NCI-H187 (cell line): ENCODE measurements around the gene LPP.

Experiments
- DNase-seq, 2 experiments: peaks; one replicate each; lab custom pipeline; 2025; lab: John Stamatoyannopoulos, UW

LPP gene

GRCh38 chr3:188197388-188197847 is 43.5 kb downstream of the LPP start:
- no peak for DNase-seq

GRCh38 chr3:188198001-188198400 is 44.0 kb downstream of the LPP start:
- no peak for DNase-seq

DNA sequence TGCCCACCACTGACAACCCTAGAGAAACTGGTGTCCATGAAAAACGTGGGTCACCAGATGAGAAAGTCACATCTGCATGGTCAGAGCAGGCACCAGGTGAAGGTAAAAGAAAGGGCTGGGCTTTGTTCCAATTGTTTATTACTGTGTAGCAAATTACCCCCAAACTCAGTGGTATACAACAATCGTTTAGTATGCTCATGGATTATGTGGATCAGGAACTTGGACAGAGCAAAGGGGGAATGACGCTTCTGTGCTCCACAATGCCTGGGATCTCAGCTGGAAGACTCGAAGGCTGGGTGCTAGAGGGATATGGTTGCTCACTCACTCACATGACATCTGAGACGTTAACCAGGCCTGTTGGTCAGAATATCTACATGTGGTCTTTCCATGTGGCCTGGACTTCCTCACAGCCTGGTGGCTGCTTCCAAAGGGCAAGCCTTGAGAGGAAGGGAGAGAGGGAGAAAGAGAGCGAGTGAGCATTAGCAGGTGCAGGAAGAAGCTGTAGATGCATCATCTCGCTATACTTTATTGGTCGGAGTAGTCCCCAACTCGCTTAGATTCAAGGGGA is 44.9 kb downstream of the LPP start:
- DNase-seq = no peak

GRCh38 chr3:188199386-188199785 is 45.4 kb downstream of the LPP start:
- DNase-seq = no peak

DNA sequence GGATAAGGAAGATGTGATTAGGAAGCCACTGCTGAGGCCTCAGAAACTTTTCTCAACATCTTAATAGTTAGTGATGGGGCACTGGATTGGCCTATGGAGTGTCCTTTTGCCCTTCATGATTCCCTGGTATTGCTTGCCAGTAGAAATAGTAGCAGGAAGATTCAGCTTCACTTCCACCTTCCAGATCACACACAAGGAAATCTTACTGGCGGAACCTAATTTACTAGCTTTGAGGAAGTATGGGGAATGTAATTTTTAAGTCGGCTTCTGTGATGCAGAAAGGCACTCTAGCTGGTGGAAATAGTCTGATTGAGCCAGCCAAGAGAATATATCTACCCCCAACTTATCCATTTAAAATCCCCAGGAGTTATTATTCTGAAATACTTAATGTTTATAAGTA is 46.5 kb downstream of the LPP start:
- DNase-seq = no peak

GRCh38 chr3:188202358-188203138 is 48.6 kb downstream of the LPP start:
- DNase-seq = no peak

GRCh38 chr3:188204526-188204925 is 50.6 kb downstream of the LPP start:
- no peak for DNase-seq

GRCh38 chr3:188205992-188206416 is 52.0 kb downstream of the LPP start:
- no peak for DNase-seq

DNA sequence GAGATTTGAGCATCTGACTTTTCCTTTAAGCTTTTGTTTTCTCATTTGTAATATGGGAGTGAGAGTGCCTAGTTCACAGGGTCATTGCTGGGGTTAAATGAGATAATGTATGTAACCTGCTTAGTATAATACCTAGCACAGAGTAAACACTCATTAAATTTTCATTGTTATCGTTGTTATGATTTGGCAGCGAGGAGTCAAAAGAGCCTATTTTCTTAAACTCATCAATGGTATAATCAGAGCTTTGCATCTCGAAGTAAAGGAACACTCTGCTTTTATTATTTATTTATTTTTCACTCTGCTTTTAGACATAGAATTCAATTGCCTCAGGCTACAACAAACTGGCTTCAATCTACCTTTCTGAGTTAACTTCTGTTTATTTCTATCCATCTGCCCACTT is 52.8 kb downstream of the LPP start:
- no peak for DNase-seq

GRCh38 chr3:188207941-188208515 is 54.1 kb downstream of the LPP start:
- DNase-seq = no peak

DNA sequence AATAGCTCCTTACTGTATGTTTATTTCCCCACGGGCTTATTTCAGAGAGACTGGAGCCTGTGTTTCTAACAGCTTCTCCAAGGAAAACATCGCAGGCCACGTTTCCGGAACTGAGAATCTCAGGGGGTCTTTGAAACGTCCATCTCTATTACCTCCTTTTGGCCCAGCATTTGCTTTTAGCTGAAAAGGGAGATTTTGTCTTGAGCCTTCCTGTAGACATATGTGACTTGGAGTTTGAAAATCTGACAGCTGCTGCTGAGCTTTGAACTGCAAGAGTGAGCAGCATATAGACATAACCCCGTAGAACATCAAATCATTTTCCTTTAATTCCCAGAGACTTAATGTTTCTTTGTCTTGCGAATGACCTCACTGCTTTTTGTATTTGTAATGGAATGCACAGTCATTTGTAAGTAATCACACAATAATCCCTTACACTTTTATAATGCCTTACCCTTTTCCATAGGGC is 54.6 kb downstream of the LPP start:
- DNase-seq = no peak

- no peak for DNase-seq
Measured at GRCh38 chr3:188209034-188209433, 55.1 kb downstream of the LPP start.

GRCh38 chr3:188209740-188210139 is 55.8 kb downstream of the LPP start:
- DNase-seq = no peak

DNA sequence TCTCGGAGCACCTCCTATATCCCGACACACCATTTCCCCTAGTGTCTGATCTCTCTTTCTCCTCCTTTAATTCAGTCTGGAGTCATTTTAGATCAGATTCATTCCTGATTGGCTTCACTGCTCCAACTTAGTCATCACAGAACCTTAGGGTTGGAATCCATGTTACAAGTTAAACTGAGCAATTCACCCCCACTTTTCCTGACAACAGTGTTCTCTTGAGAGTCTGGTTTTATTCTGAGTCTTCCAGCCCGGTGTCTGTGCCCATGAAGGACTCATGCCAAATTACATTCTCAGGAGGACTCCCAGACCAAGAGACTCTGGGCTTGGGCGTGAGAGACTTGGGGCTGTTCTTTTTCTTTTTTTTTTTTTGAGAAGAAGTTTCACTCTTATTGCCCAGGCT is 57.5 kb downstream of the LPP start:
- no peak for DNase-seq

DNA sequence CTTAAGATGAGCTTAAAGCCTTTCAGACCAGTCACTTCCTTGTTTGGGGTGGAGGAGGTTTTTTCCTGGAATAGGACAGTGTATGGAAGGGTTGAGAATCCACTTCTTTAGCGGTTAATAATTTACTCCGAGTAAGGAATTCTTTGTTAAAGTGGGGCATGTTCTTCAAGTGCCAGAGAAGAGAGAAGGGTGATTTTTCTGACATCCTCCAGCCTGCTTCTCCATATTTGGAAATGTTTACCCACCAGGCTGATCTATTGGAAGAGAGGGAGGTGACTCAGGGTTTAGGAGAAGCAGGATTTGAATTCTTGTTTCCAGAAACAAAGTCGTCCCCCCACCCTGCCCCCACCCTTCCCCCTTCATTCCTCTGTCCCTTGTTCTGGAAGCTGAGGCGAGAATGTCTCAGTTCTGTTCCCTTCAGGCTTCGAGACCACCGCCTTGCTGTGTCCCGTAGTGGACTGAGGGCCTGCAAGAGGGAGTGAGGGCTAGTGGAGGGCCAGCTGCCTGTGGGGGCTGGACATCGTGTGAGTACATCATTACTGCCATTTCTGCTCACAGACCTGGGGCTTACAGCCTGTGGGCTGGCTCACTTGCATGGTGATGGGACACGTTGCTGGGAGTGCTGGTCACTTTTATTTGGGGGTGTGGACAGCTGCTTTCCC is 58.5 kb downstream of the LPP start:
- no peak for DNase-seq

GRCh38 chr3:188214442-188214841 is 60.5 kb downstream of the LPP start:
- no peak for DNase-seq

- no peak for DNase-seq
Measured at GRCh38 chr3:188215129-188215528, 61.2 kb downstream of the LPP start.

- DNase-seq = no peak
Measured at GRCh38 chr3:188217011-188217463, 63.1 kb downstream of the LPP start.

GRCh38 chr3:188217726-188218125 is 63.8 kb downstream of the LPP start:
- no peak for DNase-seq

- DNase-seq = no peak
Measured at GRCh38 chr3:188218603-188219002, 64.6 kb downstream of the LPP start.

GRCh38 chr3:188219147-188219546 is 65.2 kb downstream of the LPP start:
- no peak for DNase-seq

DNA sequence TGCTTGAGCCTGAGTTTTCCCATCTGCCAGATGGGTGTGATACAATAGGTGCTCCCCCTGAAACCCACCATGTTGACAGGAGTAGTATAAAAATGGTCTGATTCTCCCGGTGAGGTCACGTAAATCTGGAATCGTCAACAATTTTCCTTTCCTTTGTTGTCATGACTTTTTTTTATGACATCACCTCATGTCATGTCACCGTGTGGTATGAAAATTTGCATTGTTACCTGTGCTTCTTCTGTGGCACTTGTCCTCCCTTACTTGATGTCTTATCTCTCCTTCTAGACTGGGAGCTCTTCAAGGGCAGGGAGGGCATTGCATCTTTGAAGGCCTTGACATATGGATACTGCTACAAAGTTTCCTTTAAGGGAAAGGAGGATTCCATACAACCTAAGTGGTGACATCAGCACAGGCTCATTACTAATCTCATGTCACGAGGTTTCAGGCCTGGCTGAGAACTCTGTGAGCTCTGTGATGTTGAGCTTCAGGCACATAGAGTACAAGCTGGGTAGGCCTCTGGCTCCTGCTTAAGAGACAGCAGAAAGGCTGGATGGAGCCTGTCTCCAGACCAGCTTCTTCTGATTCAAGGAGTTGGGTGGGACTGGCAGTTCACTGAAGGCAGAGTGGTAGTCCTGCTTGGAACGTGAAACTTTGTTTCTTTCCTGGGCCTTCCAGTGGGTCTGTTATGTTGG is 66.3 kb downstream of the LPP start:
- no peak for DNase-seq
